RPMI7951 (cell line): Measurements from ENCODE around the gene SIK3. TPM values are rescaled to one million over a fixed set of nuclear protein-coding genes. Genes with fewer than 3 reads are reported as not detected.
"Not testable (repeated sequence)": the region's sequence is repeated elsewhere in the genome, so short reads cannot be mapped to it uniquely, and the experiment has no call there.

Source experiments
- DNase-seq: peaks from one replicate; pipeline ENCODE4 v3.0.0-alpha.2; 2012; ENCODE audit warnings: low read depth
- total RNA-seq: library from RNA; depleted of rRNA; stranded (reverse); fragments of >200 nt; shearing (Covaris generic); gene quantifications from 2 replicates; pipeline ENCODE4 v1.2.3, GENCODE V29; 2014

The SIK3 gene
- total RNA-seq, 1 experiment from 2014 or later = 9.3 TPM

GRCh38 chr11:116827461-116827860 is 270.8 kb downstream of the SIK3 start:
- no peak for DNase-seq

DNA sequence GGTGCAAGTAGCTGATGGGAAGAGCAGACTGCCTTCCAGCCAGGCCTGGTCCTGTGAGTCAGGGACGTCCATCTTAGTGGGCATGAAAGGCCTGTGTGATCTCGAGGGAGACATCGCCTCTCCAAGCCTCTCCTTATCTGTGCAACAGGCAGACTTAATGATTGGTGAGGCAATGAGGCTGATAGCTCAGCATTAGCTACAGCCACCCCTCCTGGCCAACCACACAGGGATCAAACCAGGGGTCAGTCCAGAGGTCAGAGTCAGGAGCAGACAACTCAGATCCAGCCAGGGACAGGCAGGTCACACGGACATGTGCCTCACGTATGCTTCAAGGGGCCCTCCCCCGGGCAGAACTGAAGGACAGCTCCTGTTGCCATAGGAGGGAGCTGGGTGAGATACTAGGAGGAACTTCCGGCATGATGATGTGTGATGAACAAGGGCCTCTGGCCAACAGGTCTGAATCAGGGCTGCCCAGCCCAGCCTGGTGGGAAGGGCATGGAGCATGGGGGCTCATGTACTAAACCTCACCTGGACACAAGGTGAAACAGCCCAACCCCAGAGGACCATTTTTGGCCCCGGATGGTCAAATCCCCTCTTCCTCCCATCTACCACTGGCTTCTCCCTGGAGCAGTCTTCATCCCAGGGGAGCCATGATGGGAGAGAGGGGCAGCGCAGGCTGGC is 271.3 kb downstream of the SIK3 start:
- no peak for DNase-seq

- DNase-seq = no peak
These were observed 272.1 kb downstream of the SIK3 start for GRCh38 chr11:116825854-116826750.

DNA sequence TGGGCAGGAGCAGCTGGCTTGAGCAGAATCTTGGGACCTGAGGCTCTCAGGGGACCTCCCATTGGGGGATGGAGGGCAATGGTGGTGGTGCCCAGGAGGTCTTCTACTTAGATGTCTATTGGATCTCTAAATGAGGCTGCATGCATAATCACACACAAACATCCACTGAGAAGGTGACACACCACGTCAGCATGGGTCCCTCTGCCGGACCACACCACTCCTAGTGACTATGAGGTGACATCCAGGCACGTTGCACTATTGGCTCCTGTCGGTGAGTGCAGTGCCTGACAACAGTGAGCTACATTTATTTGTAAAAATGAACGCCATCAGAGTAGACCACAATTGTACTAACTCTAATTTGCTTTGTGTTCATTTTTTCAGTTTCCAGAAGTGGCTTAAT is 272.8 kb downstream of the SIK3 start:
- DNase-seq = no peak

DNA sequence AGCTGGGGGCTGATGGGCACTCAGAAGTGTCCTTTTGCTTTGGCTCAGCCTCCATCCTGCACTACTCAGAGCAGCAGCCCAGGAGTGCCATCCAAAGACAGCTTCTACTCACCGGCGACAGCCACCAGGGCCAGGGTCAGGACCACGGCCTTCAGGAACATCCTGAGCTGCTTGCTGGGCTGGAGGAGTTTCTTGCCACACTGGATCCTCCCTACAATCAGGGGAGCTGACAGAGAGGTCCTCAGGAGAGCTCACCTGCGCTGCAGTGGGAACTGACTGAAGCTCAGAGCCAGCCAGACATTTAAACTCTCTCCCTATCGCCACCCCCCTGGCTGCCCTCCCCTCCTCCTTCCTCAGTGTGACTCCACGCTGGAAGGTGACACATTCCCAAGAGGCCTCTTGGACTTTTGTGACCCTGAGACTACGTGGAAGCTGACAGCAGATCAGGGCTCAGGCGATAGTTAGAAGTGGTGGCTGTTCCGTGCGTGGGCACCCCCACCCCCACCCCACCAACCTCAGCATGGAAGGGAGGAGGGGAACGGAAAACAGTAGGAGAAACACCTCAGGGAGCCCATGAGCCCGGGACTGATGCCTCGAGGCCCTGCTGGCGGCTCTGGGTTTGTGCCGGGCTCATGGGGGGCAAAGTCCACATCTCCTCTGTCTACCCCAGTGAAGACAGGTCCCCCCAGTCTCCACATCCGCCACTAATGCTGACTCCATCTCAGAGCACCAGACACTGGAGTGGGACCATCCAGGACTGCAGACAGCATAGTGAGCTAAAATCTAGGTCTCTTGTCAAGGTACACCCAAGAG is 275.0 kb downstream of the SIK3 start, which contains the start of gene APOA4:
Gene APOA4, minus strand, starts transcription at position 274 of the 813 bp plus-strand sequence. Its CDS starts 113 bp downstream, at position 161.
- no peak for DNase-seq

GRCh38 chr11:116822575-116822974 is 275.7 kb downstream of the SIK3 start:
- no peak for DNase-seq

- no peak for DNase-seq
These were observed 276.9 kb downstream of the SIK3 start for GRCh38 chr11:116821050-116821918.

DNA sequence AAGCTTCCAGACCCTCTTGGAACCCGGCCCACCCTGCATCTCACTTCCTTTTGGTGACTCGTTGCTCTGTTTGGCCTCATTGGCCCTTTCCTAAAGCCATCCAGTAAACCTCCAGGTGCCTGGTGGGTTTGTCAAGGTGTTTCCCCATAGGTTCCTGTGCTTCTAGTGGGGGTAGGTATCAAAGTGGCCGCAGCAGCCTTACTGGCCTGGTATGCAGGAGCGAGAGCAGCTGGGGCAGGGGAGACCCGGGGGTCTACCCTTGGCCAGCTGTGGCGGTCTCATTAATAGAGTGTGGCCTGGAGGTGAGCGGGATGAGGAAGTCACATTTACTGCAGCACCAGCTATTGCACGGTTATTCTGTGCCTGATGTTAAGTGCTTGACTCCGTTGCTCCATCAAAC is 279.2 kb downstream of the SIK3 start:
- no peak for DNase-seq

DNA sequence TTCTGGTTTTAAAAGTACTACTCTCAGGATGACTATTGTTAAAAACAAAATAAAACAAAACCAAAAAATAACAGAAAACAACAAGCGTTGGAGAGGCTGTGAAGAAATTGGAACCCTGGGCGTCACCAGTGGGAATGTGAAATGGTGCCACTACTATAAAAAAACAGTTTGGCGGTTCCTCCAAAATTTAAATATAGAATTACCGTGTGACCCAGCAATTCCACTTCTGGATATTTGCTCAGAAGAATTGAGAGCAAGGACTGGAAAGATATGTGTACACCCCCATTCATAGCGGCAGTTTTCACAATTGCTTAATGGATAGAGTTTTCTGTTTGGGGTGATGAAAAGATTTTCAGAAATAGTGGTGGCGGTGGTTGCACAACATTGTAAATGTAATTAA is 283.7 kb downstream of the SIK3 start:
- no peak for DNase-seq

DNA sequence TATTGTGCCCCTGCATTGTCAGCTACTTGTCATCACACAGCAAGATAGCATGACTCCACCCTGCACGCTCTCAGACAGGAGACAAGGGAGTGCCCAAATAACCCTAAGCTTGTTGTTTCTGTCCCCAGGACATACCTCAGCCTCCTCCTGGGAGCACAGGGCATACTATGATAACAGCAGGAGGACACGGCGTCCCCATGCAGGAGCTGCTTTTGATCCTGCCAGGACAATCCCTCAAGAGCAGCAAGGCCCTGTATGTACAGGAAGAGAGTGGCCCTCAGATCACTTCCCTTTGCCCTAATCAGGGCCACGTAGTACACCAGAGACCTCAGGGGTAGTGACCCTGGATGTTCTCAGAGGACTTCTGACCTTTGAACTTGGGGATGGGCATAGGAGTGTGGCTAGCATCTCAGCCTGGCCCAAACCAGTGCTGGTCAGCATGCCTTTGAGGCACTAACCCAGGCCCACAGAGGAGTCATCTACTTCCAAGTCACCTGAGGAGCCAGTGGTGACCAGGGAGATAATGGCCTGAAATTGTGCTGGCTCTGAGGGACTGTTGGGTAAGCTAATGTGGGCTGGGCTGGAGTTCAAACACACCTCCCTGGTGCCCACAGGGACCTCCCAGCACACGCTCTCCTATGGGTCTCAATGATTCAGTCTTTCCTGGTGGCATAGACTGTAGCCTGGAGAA is 284.3 kb downstream of the SIK3 start:
- DNase-seq = no peak

- DNase-seq = no peak
These were observed 285.1 kb downstream of the SIK3 start for GRCh38 chr11:116813170-116813569.

DNA sequence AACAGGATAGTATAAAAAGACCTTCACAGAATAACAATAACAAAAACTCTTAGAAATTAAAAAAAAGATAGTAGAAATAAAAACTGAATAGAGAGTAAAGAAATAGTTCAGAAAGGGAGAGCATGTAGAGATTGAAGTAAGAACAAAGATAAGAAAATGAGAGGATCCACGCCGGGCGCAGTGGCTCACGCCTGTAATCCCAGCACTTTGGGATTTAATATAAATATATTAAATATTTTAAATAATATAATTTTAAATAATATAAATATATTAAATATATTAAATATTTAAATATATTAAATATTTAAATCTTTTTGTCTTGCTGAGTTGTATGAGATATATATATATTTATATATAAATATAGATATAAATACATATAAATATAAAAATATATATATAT is 286.1 kb downstream of the SIK3 start:
- DNase-seq = no peak

- no peak for DNase-seq
These were observed 287.0 kb downstream of the SIK3 start for GRCh38 chr11:116811194-116811593.

DNA sequence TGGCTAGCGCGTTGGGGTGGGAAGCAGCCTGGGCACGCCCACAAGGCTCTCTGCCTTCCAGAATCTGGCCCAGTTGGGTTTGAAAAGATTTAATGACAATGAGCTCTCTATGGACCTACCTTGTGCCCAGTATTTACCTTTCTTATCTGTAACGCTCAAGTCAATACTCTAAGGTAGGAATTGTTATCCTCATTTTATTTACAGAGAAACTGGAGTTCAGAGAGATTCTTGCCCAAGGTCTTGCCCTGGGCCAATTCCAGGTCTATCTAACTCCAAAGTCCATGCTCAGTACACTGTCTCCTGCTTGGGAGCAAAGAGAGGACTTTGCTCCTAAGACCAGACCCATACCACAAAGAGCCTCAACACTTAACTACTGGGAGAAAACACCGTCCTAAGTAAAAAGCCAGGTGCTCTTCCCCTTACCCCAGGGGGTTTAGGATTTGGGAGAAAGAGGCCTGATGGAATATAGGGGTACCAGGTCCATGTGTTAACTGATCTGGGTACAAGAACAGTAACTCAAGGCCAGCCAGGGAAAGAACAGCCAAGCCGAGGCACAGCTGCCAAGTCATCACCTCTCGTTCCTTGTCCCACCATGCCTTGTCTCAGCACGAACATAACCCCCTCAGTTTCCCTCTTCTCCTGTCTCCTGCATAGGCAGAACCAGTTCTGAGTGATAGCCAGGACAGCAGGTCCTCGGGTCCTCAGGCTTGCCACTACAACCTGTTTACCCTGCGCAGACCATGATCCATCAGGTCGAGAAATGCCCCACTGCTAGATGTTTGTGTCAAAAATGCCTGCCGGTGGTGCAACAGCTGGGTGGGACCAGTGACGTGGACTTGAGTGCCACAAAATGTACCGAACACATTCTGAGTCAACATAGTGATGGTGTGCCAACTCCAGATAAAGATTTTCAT is 289.7 kb downstream of the SIK3 start:
- DNase-seq = peak; percentile 24

- no peak for DNase-seq
These were observed 290.5 kb downstream of the SIK3 start for GRCh38 chr11:116807601-116808261.

DNA sequence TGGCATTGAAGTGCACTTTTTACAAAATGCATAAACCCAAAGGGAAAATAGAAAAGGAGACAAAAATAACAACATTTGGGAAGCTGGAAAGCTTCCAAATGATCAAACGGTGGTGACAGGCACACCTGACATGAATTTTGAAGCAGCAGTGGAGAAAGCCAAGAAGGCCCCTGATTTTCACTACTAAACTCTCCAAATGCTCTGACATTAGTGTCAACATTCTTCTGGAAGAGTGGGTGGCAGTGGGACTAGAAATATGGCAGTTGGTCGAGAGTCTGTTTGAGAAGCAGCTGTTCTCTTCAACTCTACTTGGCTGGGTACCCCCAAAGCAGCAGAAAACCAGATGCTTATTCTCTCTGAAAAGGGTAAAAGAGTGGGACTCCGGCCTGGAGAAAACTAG is 294.2 kb downstream of the SIK3 start:
- DNase-seq = no peak

GRCh38 chr11:116801662-116802061 is 296.6 kb downstream of the SIK3 start:
- DNase-seq = not testable (repeated sequence)

DNA sequence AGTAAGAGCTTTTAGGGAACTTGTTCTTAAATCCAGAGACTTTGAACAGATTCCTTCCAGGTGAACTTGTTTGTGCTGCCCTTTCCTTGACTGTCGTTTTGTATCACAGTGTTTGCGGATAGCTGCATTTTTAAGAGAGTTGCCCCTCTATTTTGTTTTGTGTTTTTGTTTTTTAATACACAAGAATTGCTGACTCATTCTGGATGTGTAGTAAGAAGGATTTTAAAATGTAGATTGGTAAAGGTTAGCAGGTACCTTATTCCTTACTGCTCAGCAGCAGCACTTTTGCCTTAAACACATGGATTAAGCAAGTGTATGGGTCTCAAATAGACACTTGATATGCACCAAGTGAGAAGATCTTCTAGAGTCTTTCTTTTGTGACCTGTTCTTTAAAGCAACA is 297.6 kb downstream of the SIK3 start:
- no peak for DNase-seq

DNA sequence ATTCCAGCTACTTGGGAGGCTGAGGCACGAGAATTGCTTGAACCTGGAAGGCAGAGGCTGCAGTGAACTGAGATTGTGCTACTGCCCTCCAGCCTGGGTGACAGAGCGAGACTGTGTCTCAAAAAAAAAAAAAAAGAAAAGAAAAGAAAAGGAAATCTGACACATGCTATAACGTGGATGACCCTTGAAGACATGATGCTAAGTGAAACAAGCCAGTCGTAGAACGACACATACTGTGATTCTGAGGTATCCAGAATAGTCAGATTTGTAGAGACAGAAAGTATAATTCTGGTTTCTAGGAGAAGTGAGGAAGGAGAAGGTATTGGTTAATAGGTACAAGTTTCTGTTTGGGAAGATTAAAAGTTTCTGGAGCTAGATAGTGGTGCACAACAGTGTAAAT is 299.9 kb downstream of the SIK3 start:
- no peak for DNase-seq
